Skin of body (tissue), 2 donors: Measurements from ENCODE around the gene IFFO2. TPM values are rescaled to one million over a fixed set of nuclear protein-coding genes. Genes with fewer than 3 reads are reported as not detected.

Experiments used
- DNase-seq: peaks from one replicate; lab custom pipeline; 2025; lab: John Stamatoyannopoulos, UW
- total RNA-seq: library from RNA; depleted of rRNA; stranded (reverse); fragments of >200 nt; gene quantifications from one replicate; pipeline ENCODE4 v1.2.3, GENCODE V29; 2014

Gene IFFO2
- 39.2 TPM for total RNA-seq

GRCh38 chr1:18956193-18957135, at the start of gene IFFO2:
IFFO2 (minus strand) TSS chr1:18956676; CDS start chr1:18956332, 344 bp downstream.
- DNase-seq: peak; percentile 92

- no peak for DNase-seq
Observed at GRCh38 chr1:19006000-19006399, 49.5 kb upstream of the IFFO2 start.

DNA sequence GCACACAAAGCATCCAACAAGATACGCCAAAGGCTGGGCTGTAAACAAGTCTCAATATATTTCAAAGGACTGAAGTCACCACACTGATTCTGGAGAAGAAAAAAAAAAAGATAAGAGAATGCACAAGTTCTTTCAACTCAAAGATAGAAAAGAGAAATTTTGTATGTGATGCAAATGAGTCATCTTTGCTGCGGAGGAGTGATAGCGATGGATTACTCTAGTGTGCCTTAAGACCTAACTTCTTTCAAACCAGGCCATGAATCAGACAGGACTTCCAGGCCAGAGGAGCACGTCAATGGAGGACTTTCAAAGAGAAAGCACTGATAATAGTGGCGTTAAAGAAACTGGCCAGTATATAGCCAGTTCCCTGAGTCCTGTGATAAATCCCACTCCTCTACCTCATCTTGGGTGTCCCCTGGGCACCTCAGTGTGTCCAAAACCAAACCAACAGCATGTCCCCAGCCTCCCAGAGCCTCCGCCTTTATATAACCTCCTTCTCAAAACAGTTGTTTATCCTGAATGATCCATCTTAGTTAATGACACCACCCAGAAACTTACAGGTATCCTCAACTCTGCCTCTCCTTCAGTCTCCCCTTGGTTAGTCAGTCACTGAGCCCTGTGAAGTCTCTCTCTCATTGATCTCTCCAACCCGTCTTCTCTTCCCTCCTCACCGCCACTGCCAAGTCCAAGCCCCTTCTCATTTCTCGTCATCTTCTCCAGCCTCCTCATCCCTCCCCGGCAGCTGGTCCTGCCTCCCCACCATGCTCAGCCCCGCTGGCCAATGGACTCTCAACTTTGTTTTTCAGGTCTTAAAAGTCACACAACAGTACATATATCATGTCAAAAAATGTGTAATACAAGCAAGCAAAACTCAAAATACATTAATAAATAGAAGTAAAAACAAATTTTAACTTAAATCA, 47.2 kb upstream of the IFFO2 start:
- DNase-seq: no peak

DNA sequence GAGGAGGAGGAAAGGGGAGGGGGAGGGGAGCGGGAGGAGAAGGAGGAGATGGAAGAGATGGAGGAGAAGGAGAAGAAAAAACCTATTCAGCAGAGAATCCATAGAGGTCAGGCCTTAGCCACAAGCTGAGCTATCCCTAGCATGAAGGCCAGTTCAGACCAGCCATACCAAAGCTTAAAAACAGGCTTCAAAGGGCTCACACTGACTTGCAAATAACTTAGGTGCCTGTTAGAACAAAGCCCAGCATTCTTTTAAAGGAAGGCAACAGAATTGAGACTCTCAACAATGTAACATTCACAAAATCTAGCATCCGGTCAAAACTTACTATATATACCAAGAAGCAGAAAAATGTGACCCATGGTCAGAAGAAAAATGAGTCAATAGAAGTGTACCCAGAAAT, 43.6 kb upstream of the IFFO2 start:
- DNase-seq: no peak

- peak; percentile 61 for DNase-seq
Observed at GRCh38 chr1:18999359-18999758, 42.9 kb upstream of the IFFO2 start.

GRCh38 chr1:18998016-18998724, 41.7 kb upstream of the IFFO2 start:
- DNase-seq: no peak

DNA sequence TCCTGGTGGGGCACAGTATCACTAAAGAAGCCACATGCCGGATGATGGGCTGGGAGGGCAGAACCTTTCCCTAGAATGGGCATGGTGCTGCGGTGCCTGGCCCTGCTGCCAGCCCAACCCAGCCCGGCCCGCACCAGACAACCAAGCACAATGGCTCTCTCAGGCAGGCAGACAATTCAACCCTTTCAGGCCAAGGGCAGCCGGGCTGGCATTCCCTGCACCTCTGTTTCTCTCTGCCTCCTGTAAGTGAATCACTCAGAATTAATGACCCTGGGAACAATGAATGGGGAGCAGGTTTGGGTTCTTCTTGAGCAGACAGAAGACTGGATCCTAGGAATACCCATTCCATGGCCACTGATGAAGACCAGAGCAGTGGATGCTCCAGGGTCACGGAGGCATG, 41.0 kb upstream of the IFFO2 start:
- DNase-seq: no peak

DNA sequence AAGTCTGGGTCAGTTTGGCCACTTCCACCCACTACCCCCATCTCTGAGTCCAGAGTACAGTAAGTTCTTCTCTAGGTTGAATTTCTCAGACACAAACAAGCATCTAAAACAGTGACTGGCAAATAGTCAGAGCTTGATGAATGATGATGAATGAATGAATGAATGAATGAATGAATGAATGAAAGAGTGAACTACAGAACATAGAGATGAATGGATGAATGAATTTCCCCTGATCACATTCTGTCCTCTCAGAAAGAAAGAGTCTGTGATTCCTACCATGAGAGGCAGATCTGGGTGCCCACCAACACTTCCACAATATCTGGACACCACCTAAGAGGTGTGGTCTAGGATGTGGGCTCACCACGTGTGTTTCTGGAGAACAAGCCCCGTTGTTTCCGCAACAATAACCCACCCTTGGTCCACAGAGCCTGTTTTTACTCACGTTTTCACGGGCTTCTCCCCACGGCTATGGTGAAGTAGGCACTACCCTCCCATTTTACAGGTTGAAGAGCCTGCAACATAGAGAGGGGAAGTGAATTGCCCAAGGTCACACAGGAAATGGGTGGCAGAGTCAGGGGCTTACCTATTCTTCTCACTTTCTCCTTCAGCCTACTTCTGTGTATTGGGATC, 40.2 kb upstream of the IFFO2 start:
- DNase-seq: no peak

DNA sequence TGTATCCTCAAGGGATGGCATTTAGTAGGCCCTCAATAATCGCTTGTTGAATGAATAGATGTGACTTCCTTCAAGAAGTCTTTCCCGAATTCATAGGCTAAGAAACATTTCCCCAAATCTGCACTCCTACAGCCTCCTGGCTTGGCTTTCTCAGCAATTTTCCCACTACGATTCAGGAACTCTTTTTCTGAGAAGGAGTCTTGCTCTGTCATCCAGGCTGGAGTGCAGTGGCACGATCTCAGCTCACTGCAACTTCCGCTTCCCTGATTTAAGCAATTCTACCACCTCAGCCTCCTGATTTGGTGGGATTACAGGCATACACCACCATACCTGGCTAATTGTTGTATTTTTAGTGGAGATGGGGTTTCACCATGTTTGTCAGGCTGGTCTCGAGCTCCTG, 37.9 kb upstream of the IFFO2 start:
- no peak for DNase-seq

DNA sequence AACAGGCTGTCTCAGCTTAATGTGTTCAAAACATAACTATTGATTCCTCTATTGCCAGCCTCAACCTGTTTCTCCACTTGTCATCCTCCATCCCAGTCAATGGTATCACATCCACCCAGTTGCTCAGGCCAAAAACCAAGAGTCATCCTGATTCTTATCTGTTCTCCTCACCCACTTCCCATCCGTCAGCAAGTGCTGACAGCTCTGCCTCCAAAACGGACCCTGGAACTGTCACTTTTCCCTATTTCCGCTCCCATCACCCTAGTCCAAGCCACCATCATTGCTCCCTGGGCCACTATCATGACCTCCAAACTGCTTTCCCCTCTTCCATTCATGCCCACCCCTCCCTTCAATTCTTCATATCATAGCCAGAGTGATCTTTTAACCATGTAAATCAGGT, 36.2 kb upstream of the IFFO2 start:
- no peak for DNase-seq

- DNase-seq: no peak
Observed at GRCh38 chr1:18991585-18991984, 35.1 kb upstream of the IFFO2 start.

DNA sequence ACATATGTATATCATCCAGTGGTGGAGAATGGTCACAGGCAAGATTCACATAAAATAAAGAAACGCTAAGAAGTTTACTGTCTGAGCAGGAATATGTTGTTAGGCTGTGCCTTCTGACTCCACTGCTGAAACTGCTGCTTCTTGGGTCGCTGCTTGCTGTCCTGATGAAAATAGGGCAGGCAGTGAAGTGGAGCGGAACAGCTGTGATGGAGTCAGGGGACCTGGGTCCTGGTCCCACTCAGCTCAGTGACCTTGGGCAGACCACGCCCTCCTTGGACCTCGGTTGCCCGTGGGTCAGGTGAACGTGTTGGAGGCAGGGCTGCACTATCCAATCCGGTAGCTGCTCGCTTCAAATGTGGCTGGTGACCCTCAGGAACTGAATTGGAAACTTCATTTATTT, 33.4 kb upstream of the IFFO2 start:
- DNase-seq: no peak

- no peak for DNase-seq
Observed at GRCh38 chr1:18989176-18989799, 32.8 kb upstream of the IFFO2 start.

DNA sequence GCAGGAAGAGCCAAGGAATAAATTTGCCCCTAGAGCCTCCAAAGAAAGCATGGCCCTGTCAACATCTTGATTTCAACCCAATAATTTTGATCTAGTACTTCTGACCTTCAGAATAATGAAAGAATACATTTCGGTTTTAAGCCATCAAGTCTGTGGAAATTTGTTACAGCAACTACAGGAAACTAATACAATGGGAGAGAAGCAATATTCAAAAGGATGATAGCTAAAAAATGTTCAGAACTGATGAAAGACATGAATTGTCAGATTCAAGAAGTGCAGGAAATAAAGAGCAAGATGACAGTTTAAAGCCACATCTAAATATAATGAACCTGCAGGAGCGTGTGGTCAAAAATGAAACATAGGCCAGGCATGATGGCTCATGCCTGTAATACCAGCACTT, 24.8 kb upstream of the IFFO2 start:
- no peak for DNase-seq

GRCh38 chr1:18978706-18979105, 22.2 kb upstream of the IFFO2 start:
- DNase-seq: no peak

DNA sequence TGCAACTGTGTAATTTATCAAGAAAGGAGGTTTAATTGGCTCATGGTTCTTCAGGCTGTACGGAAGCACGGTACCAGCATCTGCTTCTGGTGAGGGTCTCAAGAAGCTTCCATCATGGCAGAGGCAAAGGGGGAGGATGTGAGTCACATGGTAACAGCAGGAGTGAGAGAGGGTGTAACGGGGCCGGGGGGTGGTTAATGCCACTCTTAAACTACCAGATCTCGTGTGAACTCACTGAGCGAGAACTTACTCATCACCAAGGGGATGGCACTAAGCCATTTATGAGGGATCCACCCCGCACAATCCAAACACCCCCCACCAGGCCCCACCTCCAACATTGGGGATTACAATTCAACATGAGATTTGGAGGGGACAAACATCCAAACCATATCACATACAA, 21.0 kb upstream of the IFFO2 start:
- DNase-seq: no peak

DNA sequence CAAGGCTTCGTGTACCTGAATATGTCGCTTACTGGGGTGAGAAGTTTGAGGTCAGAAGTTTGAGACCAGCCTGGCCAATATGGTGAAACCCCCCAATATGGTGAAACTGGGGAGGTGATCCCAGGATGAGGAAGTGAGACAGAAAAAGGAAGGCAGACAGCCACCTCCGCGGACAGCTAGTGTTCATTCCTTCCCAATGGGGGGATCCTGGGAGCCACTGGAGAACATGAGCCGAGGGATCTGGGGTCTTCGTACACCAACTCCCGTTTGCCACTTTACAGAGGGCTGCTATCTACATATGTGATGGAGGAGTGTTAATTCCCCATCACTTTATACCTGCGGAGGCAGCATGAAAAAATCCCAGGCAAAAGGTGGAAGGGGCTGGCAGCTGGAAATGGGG, 19.6 kb upstream of the IFFO2 start:
- DNase-seq: no peak

DNA sequence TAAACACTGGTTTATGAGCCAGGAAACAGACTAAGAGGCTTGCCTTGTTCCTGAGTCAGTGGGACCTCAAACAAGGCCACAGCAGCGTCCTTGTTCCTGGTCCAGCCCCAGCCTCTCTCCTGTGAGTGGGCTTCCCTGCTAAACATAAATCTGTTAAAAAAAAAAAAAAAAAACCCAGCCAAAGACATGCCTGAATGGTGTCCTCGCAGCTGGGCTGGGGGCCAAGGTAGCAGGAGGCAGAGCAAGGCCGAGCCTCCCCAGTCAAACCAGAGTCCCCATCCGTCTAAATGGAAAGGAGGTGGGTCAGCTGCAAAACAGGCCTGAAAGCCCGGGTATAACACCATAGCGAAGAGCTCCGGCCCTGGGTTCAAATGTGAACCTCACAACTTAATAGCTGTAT, 18.1 kb upstream of the IFFO2 start:
- no peak for DNase-seq

DNA sequence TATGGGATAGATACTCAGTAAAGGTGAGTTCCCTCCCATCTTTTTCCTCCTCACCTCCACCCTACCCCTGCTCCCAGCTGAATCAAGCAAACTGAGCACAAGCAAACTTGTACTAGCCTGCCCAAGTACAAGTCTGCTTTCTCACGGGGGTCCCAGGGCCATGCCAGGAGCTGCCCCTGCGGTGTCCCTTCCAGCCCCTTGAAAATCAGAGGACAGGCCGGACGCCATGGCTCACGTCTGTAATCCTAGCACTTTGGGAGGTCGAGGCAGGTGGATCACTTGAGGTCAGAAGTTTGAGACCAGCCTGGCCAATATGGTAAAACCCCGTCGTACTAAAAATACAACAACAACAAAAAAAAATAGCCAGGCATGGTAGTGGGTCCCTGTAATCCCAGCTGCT, 17.5 kb upstream of the IFFO2 start:
- DNase-seq: no peak

GRCh38 chr1:18973446-18973955, 17.0 kb upstream of the IFFO2 start:
- no peak for DNase-seq

GRCh38 chr1:18972991-18973390, 16.5 kb upstream of the IFFO2 start:
- no peak for DNase-seq
